Stomach (tissue), 4 donors: ENCODE measurements around the gene PALD1.

ENCODE experiments used
- POLR2A ChIP-seq, 4 donors: fragments of 450-650 bp; IDR thresholded peaks; one replicate each; pipeline ENCODE4 v1.6.1; 2016; ENCODE audit warnings: antibody characterized with exemption in 4 of 4, control low read depth in 2 of 4, mild to moderate bottlenecking in 1 of 4, moderate library complexity in 1 of 4
- POLR2AphosphoS5 ChIP-seq, 3 donors: sonication (generic); formaldehyde crosslinking; IDR thresholded peaks; one replicate each; pipeline ENCODE4 v1.6.1; 2016; ENCODE audit warnings: antibody characterized with exemption in 3 of 3
- TF ChIP-seq, protein P1 (sequence below), 7 experiments: fragments of 450-650 bp in 4 of 7; fragments of 200-600 bp in 3 of 7; sonication (generic) in 3 of 7; IDR thresholded peaks; one replicate each; pipeline ENCODE4 v1.5.1; 2016 to 2019; ENCODE audit warnings: antibody characterized with exemption in 7 of 7, control low read depth in 2 of 7, mild to moderate bottlenecking in 1 of 7

DNA sequence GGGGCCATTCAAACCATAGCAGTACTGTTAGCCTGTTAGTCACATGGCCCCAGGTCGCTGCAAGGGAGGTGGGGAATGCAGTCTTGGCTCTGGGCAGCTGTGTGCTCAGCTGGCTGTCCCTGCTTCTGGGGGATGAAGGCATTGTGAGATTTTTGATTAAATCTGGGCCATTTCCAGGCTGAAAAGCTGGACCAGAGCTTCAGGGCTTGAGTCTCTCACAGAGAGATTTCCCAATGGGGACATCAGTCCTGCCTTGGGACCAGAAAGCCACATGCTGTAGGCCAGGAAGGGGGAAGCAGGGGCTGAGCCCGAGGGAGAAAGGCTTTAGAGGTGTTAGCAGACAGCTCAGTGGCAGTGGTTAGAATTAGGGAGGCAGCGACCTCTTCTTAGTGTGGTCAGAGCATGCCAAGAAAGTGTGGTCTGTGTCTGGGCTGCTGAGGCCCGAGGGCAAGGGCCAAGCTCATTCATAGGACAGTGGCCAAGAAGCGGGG lies 33.6 kb downstream of the PALD1 start:
- TF ChIP-seq, protein P1, sequence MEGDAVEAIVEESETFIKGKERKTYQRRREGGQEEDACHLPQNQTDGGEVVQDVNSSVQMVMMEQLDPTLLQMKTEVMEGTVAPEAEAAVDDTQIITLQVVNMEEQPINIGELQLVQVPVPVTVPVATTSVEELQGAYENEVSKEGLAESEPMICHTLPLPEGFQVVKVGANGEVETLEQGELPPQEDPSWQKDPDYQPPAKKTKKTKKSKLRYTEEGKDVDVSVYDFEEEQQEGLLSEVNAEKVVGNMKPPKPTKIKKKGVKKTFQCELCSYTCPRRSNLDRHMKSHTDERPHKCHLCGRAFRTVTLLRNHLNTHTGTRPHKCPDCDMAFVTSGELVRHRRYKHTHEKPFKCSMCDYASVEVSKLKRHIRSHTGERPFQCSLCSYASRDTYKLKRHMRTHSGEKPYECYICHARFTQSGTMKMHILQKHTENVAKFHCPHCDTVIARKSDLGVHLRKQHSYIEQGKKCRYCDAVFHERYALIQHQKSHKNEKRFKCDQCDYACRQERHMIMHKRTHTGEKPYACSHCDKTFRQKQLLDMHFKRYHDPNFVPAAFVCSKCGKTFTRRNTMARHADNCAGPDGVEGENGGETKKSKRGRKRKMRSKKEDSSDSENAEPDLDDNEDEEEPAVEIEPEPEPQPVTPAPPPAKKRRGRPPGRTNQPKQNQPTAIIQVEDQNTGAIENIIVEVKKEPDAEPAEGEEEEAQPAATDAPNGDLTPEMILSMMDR (IDR thresholded peaks at IDR 0.05), result no peak
- no peak for TF ChIP-seq POLR2AphosphoS5 (IDR thresholded peaks at IDR 0.05)
- no peak for TF ChIP-seq POLR2A (IDR thresholded peaks at IDR 0.05)
